Loucy (cell line): ENCODE measurements around the gene ALAS1.

Source experiments
- CTCF ChIP-seq: fragments of 200-600 bp; sonication (generic); conservative IDR thresholded peaks from 2 replicates; pipeline ENCODE4 v1.5.1; 2014; ENCODE audit warnings: mild to moderate bottlenecking, antibody characterized with exemption, low read length
- EZH2phosphoT487 ChIP-seq: fragments of 200-600 bp; IDR thresholded peaks from 2 replicates; pipeline ENCODE4 v1.6.1; 2018; ENCODE audit warnings: antibody characterized with exemption, mild to moderate bottlenecking, moderate library complexity, borderline replicate concordance

DNA sequence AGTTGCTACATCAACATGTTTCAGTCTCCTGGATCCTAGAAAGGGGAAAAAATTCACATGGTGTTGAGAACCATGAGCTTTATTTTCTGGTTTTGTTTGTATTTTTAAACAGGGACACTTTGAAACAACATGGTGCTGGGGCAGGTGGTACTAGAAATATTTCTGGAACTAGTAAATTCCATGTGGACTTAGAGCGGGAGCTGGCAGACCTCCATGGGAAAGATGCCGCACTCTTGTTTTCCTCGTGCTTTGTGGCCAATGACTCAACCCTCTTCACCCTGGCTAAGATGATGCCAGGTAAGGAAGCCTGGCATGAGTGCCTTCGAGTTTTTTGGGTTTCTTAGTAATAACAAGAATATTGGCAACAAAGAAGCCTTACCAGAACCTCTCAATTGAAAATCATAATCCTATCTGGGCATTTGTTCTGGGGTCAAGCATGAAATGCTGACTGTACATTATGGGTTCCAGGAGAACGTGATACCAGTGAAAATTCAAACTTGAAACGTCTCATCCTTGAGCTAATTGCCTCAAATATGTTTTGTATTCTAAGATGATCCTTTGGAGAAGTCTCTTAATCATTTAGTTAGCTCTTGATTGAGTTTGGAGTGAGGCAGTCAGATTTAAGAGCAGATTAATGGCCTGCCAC lies 7.9 kb downstream of the ALAS1 start:
- no peak for TF ChIP-seq EZH2phosphoT487
- no peak for TF ChIP-seq CTCF
